Measurements from ENCODE around the gene B4GALT5.
A peak's percentile ranks its signal among the peaks of the same experiment; 100 is the strongest.

The B4GALT5 gene

DNA sequence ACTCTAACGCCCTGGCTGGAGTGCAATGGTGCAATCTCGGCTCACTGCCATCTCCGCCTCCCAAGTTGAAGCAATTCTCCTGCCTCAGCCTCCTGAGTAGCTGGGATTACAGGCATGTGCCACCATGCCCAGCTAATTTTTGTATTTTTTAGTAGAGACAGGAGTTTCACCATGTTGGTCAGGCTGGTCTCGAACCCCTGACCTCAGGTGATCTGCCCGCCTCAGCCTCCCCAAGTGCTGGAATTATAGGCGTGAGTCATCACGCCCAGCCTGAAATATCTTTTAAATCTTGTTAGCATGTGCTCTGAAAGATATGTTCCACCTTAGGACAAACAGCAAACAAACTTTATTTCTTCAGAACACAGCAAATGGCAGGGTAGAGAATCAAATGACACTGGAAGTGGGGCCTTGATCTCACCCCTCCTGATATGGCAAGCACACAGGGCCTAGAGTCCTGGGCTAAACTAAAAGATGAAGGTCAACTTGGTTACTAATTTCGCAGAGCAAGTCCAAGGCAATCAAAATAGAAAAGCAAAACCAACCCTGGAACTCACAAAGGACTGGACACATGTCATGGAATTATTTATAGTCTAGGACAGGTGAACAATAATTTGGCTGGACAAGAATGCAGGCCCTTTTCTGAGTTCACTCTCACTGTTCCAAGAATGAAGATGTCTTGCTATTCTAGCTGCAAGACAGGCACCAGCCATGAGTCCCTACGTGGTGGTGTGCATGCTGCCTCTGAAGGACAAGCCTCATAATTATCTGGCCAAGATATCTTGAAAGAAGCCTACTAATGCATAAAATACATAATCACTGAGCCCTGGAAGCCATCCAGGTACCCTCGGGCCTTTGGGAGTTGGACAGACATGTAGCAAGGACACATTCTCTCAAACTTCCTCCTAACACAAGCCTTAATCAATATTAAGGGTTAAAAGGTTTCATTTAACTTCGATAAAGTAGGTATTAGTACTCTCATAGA is 35.6 kb downstream of the B4GALT5 start:
- Mint-ChIP-seq H3K4me3 (no peak overlapping the region), H3K27me3 (ENCODE audit: low read depth, poor library complexity) (no peaks in the 10 kb centered on the region), H3K4me1 (peaks cover 72% of the 10 kb centered on the region), H3K36me3 (ENCODE audit: low read depth) (peaks cover 27% of the 10 kb centered on the region), H3K9me3 (no peaks in the 10 kb centered on the region), H3K27ac (no peak overlapping the region)
- DNase-seq = no peak
- TF ChIP-seq, protein P1, sequence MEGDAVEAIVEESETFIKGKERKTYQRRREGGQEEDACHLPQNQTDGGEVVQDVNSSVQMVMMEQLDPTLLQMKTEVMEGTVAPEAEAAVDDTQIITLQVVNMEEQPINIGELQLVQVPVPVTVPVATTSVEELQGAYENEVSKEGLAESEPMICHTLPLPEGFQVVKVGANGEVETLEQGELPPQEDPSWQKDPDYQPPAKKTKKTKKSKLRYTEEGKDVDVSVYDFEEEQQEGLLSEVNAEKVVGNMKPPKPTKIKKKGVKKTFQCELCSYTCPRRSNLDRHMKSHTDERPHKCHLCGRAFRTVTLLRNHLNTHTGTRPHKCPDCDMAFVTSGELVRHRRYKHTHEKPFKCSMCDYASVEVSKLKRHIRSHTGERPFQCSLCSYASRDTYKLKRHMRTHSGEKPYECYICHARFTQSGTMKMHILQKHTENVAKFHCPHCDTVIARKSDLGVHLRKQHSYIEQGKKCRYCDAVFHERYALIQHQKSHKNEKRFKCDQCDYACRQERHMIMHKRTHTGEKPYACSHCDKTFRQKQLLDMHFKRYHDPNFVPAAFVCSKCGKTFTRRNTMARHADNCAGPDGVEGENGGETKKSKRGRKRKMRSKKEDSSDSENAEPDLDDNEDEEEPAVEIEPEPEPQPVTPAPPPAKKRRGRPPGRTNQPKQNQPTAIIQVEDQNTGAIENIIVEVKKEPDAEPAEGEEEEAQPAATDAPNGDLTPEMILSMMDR (IDR thresholded peaks at IDR 0.05) = no peak

DNA sequence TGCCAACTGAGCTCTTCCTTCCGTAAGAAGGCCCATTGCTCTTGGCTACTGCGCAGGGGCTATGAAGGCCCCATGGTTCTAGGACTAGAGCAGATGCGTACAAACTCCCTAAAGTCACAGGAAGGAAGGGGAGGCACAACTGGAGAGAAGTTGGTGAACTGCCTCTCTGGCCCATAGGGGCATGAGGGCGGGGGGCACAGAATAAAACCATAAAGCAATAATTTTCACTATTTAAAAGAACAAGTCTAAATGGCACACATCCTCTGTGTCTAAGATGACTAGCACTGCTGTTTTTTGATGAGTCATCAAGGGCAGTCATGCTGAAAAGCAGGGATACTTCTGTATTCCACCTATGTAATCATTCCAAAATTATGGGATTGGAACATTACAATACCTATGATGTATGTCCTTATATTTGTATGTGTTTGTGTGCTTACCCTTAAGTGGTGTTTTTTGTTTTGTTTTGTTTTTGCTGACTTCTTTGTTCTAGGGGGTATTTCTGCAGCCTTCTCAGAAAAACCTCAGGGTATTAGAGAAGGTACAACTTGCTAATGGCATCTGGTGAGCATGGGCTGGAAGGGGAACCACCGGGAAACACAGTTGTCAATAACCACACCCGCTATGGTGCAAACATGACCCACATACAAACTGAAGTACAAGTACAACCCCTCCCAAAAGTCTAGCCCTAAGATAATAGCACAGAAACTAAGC is 36.9 kb downstream of the B4GALT5 start:
- DNase-seq = no peak
- Mint-ChIP-seq H3K36me3 (ENCODE audit: low read depth) (peaks cover 17% of the 10 kb centered on the region), H3K9me3 (no peaks in the 10 kb centered on the region), H3K4me1 (peaks cover 86% of the 10 kb centered on the region), H3K27ac (peak overlapping the region; percentile 89), H3K4me3 (no peak overlapping the region), H3K27me3 (ENCODE audit: low read depth, poor library complexity) (no peaks in the 10 kb centered on the region)
- TF ChIP-seq, protein P1 (IDR thresholded peaks at IDR 0.05) = no peak

DNA sequence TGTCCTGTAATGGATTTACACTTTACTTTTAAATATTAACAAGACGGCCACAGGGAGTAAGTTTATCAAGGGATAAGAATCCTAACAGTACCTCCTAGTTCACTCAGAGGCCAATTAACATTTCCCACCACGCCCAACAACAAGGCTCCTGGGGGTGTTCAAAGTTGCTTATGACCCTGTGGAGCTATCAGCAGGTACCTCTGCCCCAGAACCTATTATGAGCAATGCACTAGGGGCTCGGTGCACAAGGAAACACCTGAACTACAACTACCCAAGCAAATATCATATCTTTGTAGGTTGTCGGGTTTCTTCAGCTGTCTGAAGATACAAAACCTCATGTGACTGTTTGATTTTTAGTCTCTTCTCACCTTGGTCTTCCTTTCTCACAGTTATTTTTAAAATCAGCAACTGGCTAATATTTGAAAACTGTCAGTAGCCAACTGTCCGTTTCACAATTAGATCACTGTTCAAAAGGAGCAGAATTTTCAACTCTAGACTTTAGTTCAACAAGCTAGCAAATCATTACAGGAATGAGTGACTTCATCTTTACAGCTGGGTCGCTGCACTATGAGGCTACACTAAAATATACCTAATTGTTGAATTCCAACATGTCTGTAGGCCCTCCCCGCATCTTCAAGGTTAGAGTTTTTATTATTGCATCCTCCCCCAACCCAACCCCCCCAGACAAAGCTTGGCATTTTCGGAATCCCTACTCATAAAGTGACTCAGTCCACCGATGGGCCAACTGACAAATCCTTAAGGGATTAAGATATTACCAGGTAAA is 38.1 kb downstream of the B4GALT5 start:
- H3K27ac Mint-ChIP-seq = peak overlapping the region; percentile 41
- H3K9me3 Mint-ChIP-seq = no peaks in the 10 kb centered on the region
- TF ChIP-seq, protein P1 (IDR thresholded peaks at IDR 0.05) = no peak
- peaks cover 13% of the 10 kb centered on the region for H3K36me3 Mint-ChIP-seq (ENCODE audit: low read depth)
- H3K4me1 Mint-ChIP-seq = peaks cover 87% of the 10 kb centered on the region
- DNase-seq = no peak
- no peaks in the 10 kb centered on the region for H3K27me3 Mint-ChIP-seq (ENCODE audit: low read depth, poor library complexity)
- H3K4me3 Mint-ChIP-seq = no peak overlapping the region

DNA sequence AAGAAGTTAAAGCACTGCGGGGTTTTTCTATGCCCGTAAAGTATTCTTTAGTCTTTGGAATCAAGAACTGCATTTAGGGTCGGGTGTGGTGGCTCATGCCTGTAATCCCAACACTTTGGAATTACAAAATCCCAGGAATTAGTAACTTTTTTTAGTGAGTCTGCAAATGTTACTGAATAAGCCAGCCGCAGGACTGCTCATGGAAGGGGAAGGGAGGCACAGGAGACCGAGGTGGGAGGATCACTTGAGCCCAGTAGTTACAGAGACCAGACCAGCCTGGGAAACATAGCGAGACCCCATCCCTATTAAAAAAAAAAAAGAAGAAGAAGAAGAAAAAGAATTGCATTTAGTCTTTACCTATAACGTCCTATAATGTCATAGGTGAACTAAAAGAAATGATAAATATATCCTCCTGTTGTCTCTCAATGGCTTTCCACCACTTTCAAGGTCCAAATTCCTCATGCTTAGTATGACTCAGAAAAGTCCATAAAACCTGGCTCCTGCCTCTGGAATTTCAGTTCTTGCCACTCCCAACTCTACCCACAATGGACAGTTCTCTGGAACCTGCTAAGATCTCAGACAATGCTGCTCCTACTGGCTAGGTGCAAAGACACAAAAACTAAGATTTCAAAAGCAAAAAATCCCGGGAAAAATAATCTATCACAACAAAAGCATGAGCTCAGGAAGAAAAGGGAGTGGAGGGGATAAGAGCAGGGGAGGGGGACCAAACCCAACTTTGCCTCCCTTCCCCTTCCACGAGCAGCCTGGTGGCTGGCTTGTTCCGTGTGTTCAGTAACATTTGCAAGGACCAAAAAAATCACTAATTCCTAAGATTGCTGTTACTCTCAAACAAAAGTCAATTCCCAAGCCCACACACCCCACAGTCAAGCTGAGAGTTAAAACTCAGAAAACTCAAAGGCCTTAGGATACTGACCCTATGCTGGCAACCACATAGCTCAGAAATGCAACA is 39.0 kb downstream of the B4GALT5 start:
- DNase-seq = no peak
- Mint-ChIP-seq H3K4me3 (no peak overlapping the region), H3K27me3 (ENCODE audit: low read depth, poor library complexity) (no peaks in the 10 kb centered on the region), H3K36me3 (ENCODE audit: low read depth) (peaks cover 13% of the 10 kb centered on the region), H3K4me1 (peaks cover 87% of the 10 kb centered on the region), H3K9me3 (no peaks in the 10 kb centered on the region), H3K27ac (peak overlapping the region; percentile 72)
- TF ChIP-seq, protein P1 (IDR thresholded peaks at IDR 0.05) = no peak

DNA sequence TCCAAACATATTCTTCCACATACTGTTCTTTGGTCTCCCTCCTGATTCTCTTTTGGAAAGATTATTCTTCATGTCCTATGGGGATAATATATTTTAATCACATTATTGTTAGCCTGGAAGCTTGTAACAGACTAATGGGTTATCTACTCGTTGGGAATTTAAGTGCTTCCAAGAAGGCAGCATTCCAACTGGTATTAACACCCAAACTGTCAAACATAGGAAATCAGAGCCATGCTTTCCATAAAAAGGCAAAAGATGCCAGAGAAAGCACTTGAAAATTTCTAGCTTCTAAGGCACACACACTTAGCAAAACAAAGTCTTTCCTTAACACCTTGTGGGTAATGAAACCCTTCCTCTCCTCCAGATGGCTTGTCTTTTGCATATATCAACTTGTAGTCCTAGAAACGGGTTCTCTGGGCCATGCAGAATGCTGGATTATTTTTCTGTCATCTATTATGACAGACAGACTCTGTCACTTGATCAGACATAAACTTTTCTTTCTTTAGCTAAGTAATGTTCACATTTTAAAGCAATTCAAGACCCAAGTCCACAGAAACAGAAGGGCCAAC is 41.5 kb downstream of the B4GALT5 start:
- peaks cover 86% of the 10 kb centered on the region for H3K4me1 Mint-ChIP-seq
- peaks cover 18% of the 10 kb centered on the region for H3K36me3 Mint-ChIP-seq (ENCODE audit: low read depth)

More for the DNA sequence above, 41.5 kb downstream of the B4GALT5 start:
- no peaks in the 10 kb centered on the region for H3K9me3 Mint-ChIP-seq
- peak overlapping the region; percentile 46 for H3K27ac Mint-ChIP-seq
- no peaks in the 10 kb centered on the region for H3K27me3 Mint-ChIP-seq (ENCODE audit: low read depth, poor library complexity)
- no peak for DNase-seq
- TF ChIP-seq, protein P1 (IDR thresholded peaks at IDR 0.05) = no peak
- H3K4me3 Mint-ChIP-seq = no peak overlapping the region
